GM18873 (cell line): ENCODE measurements around the gene DHRS7C.
"Not testable (repeated sequence)": the region's sequence is repeated elsewhere in the genome, so short reads cannot be mapped to it uniquely, and the experiment has no call there.

ENCODE experiments used
- ATAC-seq: cut with Tn5 transposase; IDR thresholded peaks from one replicate; pipeline ENCODE4 v1.9.1; 2021; ENCODE audit warnings: mild to moderate bottlenecking, moderate library complexity, moderate number of reproducible peaks; ENCODE audit not compliant: unreplicated experiment, low FRiP score

DHRS7C gene

DNA sequence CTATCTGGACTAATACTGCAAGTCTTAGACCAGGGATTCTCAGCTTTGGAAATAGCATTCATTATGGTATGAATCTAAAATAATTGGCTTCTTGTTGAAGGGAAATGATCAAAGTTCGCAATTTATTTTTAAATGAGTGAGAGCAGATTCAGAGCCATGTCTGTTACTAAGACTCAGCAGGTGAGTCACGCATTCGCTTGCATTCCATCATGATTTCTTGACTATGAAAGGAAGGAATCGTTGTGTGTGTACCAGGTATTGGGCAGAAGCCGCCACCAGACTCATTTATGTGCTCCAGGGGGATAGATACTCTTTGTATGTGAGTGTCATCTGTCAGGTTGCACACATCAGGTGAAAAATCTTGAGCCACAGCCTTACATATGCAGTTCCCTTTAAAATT lies 19.7 kb upstream of the DHRS7C start:
- ATAC-seq, result no peak

- no peak for ATAC-seq
These were observed 18.9 kb upstream of the DHRS7C start for GRCh38 chr17:9810100-9810949.

DNA sequence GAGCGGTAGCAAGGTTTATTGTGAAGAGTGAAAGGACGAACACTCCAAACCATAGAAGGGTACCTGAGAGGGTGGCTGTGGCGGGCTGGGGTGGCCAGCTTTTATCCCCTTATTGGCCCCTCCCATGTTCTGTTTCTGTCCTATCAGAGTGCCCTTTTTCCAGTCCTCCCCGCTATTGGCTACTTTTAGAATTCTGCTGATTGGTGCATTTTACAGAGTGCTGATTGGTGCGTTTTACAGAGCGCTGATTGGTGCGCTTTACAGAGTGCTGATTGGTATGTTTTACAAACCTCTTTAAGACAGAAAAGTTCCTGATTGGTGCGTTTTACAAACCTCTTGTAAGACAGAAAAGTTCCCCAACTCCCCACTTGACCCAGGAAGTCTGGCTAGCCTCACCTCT lies 18.0 kb upstream of the DHRS7C start:
- ATAC-seq, result no peak

DNA sequence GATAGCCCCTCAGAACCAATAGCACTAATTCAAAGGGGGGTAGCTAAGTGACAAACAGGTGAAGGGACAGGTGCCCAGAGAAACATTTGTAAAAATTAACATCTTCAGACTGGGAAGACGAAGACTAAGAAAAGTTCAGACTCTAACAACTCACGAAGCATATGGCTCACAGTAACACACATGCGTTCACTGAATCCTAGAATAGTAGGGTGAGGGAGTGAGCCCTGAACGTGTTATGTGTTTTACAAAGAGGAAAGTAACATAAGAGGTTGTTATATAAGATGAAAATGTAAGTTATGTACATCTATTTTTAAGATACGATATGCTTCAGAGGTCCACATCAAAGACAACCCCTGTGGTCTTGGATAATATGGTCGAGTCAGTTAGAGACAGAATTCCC lies 15.3 kb upstream of the DHRS7C start:
- no peak for ATAC-seq

- no peak for ATAC-seq
These were observed 14.4 kb upstream of the DHRS7C start for GRCh38 chr17:9805769-9806168.

- no peak for ATAC-seq
These were observed 11.3 kb upstream of the DHRS7C start for GRCh38 chr17:9802697-9803096.

DNA sequence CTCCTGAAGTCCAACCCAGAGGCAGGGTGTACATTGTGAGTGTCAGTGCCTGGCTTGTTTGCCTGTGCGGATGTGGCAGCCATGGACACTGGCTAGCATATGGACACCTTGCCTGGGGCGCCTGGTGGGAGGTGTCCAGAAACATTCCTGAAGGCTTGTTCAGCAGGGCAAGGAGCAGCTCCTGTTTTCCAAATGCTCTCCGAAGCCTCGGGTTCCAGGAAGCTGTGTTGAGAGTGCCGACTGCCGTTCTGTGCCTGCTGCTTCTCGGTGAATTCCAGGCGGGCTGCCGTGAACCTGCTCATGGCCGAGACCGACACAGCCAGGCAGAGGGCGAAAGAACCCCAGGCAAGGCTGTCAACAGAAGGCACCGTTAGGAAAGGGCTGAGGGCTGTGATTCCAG lies 10.9 kb upstream of the DHRS7C start:
- ATAC-seq, result no peak

DNA sequence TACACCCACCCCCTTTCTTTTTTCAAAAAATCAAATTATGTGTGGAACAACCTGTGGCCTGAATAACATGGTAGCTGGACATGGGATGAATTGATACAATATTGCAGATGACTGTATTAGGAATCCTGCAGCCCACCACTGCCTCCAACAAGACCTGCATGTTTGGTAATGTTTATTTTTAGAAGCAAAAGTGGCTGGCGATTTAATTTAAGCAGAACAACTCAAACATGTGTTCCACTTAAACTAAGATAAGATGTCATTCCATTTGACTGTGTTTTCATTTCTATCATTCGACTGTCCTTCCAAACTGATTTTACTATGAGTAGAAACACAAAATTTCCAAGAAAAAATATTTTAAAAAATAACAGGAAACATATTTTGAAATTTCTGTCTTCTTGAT lies 10.1 kb upstream of the DHRS7C start:
- ATAC-seq, result no peak

DNA sequence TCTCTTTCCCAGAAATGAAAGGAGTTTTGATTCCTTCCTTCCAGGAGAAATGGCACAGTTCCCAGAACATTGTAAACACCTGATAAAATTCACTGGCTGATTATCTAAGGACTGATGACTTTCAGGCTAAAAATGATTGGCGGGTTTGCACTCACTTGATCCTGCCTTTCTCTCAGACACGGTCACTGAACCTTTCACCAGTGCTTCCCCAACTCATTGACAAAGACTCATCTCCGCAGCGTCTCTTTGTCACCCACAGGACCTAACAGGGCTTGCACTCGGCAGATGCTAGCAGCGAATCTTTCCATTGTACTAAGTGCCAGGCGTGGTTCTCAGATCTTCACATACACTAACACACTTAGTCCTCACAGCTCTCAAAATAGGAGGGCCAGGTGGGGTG lies 7.3 kb upstream of the DHRS7C start:
- ATAC-seq, result no peak

GRCh38 chr17:9798008-9798407 lies 6.6 kb upstream of the DHRS7C start:
- ATAC-seq, result no peak

GRCh38 chr17:9792181-9792840 lies 919 bp upstream of the DHRS7C start:
- ATAC-seq, result no peak

GRCh38 chr17:9790316-9790715 lies 1.1 kb downstream of the DHRS7C start:
- no peak for ATAC-seq

- no peak for ATAC-seq
These were observed 2.8 kb downstream of the DHRS7C start for GRCh38 chr17:9788601-9789000.

DNA sequence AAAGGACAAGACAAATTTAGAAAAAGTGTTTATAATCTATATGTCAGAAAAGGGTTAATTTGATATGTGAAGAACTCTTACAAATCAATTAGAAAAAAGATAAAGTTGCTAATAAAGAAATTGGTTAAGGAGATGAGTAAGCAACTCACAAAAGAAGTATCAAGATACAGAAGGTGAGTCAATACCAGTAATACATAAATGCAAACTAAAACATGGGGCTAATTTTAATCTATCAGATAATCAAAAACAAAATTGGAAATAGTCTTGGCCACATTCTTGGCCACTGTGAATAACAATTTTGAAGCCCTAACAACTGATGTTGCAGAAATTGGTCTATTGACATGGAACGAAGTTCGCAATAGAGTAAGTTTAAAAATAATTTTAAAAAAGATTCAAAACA lies 6.8 kb downstream of the DHRS7C start:
- ATAC-seq, result no peak

DNA sequence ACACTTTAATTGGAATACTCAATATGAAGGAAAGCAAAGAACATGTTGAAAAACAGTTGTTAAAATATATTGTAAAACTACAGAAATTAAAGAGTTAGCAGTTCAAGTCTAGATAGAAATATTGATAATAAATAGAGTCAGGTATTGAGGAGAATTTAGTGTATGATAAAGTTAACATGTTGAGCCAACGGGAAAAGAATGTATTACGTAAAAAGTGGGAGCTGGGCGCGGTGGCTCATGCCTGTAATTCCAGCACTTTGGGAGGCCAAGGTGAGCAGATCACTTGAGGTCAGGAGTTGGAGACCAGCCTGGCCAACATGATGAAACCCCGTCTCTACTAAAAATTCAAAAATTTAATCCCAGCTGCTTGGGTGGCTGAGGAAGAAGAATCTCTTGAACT lies 7.9 kb downstream of the DHRS7C start:
- not testable (repeated sequence) for ATAC-seq

DNA sequence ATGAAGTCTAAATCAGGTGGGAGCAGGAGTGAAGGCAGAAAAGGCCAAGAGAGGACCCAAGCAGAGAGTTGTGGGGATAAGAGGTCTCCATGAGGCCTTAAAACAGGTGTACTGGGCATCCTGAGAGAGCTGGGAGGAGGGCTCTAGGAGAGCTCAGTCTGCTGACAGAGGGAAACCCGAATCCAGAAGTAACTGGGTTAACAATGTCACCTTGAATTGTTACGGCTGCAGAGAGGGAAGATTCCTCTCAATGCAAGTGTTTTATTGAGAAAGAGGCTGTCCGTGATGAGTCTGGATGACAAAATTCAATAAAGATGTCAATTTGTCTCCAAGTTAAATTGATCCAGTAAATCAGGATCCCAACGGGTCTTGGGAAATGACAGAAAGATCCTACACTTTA lies 8.3 kb downstream of the DHRS7C start:
- ATAC-seq, result no peak

DNA sequence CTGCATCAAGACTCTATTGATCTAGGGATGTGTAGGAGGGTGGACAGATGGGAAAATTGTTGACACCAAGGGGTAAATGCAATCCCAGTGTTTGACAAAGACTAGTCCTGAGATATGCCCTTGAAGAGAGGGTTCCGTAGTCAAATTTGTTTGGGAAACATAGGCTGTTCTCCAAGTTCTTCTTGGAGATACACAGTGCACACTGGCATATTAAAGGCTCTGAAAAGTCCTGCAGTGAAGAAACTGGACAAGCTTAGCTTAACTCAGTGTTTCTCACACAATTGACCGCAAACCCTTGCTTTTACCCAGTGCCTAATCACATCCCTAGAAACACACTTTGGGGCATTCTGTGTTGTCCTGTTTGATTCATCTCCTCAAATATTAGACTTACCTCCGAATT lies 10.8 kb downstream of the DHRS7C start:
- no peak for ATAC-seq

DNA sequence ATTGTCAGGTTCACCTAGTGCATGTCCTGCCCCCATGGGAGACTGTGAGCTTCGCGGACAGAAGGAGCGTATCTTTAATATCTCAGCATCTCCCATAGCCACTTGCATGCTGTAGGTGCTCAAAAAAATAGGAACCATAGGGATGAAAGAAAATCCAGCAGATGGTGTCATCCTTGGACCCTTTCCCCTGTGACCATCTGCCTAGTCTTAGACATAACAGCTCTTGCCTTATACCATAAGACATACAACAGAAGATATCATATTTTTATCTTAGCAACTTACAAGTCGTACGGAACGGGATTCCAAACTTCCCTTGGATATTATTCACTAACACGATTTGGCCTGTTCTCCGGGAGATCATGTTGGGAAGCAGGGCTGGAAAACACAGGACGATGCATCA lies 14.5 kb downstream of the DHRS7C start:
- ATAC-seq, result no peak

DNA sequence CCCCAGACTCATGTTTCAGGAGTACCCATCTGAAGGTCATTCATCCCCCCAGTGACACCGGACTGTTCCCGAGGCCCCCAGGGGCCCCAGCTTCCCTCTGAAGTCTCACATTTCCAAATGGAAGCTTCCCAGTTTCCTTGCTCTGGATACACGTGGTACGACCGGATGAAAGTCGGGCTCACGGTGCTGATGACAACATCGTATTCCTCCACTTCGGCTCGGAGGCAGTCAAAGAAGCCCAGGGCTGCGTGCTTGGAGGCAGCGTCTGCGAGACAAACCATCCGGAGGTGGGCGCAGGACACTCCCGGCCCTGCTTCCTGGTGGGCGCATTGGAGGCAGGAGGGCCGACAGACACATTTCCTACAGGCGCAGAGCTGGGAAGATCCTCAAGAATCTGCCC lies 18.7 kb downstream of the DHRS7C start:
- ATAC-seq, result no peak

DNA sequence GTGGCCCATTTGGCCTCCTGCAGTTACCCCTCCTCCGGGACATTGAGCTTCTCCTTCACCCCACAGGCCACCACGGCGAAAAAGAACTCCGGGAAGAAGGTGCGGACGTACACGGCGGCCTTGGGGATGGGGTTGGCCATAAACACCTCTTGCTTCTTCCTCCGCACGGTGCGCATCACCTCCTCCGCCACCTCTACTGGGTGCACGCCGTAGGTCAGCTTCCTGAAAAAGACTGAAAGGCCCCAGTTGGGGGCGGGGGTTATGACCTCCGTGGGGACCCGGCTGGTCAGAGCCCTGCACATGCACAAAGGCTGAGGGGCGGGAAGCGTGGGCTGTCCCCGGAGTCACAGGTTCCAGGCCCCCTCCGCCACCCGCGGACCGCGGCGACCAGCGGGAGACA lies 19.9 kb downstream of the DHRS7C start:
- no peak for ATAC-seq

GRCh38 chr17:9769036-9769695 lies 22.2 kb downstream of the DHRS7C start:
- ATAC-seq, result no peak
